Activated naive CD8-positive, alpha-beta T cell treated with anti-CD3 and anti-CD28 coated beads, Interleukin-2, amount 10 ng/mL, durations not matched to agents 7 days and 5 days (primary cell): ENCODE results near the gene TRIO. TPM values are rescaled to one million over a fixed set of nuclear protein-coding genes. Genes with fewer than 3 reads are reported as not detected.
"Not testable (repeated sequence)": the region's sequence is repeated elsewhere in the genome, so short reads cannot be mapped to it uniquely, and the experiment has no call there.

ENCODE experiments used
- ATAC-seq: fragments of 150-1000 bp; cut with Tn5 transposase; one replicate; pipeline ENCODE4 v1.10.0; 2021; ENCODE audit warnings: low read depth, moderate library complexity
- POLR2A ChIA-PET: fragments of 350-600 bp; sonication (Branson Sonifier 250); formaldehyde crosslinking; loops from one replicate; lab custom pipeline; 2021; ENCODE audit warnings: antibody characterized with exemption; lab: Charles Lee
- DNase-seq: peaks from one replicate; pipeline ENCODE4 v3.0.0; 2021
- H3K27ac Mint-ChIP-seq: one replicate; pipeline ENCODE4 v1.8.0; 2022; ENCODE audit warnings: mild to moderate bottlenecking, mixed read lengths
- H3K27me3 Mint-ChIP-seq: one replicate; pipeline ENCODE4 v1.8.0; 2022; ENCODE audit warnings: mild to moderate bottlenecking, moderate library complexity, mixed read lengths
- H3K36me3 Mint-ChIP-seq: one replicate; pipeline ENCODE4 v1.8.0; 2021; ENCODE audit warnings: mild to moderate bottlenecking, mixed read lengths
- H3K4me1 Mint-ChIP-seq: one replicate; pipeline ENCODE4 v1.8.0; 2021; ENCODE audit warnings: mixed read lengths
- H3K4me3 Mint-ChIP-seq: one replicate; pipeline ENCODE4 v1.8.0; 2022; ENCODE audit warnings: mild to moderate bottlenecking, moderate library complexity, mixed read lengths
- H3K9me3 Mint-ChIP-seq: one replicate; pipeline ENCODE4 v1.8.0; 2021; ENCODE audit warnings: mixed read lengths
- total RNA-seq, 2 experiments: library from RNA; stranded (reverse); gene quantifications; one replicate each; pipeline ENCODE4 v1.2.3, GENCODE V29; 2021

The TRIO gene
- total RNA-seq, 2 experiments from 2014 or later, result 7.7 to 7.9 TPM

- no peaks in the 10 kb centered on the region for H3K36me3 Mint-ChIP-seq
- POLR2A ChIA-PET, result no interaction called here
- peaks cover 7% of the 10 kb centered on the region for H3K4me1 Mint-ChIP-seq
- H3K9me3 Mint-ChIP-seq, result peaks cover 4% of the 10 kb centered on the region
- DNase-seq (no peak), ATAC-seq (no peak)
- no peak overlapping the region for H3K27ac Mint-ChIP-seq
- no peak overlapping the region for H3K4me3 Mint-ChIP-seq
- peaks cover 5% of the 10 kb centered on the region for H3K27me3 Mint-ChIP-seq
Observed at GRCh38 chr5:14523243-14524034, 380.3 kb downstream of the TRIO start.

GRCh38 chr5:14525397-14525796, 382.3 kb downstream of the TRIO start:
- Mint-ChIP-seq H3K27ac (no peak overlapping the region), H3K27me3 (peaks cover 5% of the 10 kb centered on the region), H3K36me3 (no peaks in the 10 kb centered on the region), H3K4me3 (no peak overlapping the region), H3K9me3 (peaks cover 1% of the 10 kb centered on the region), H3K4me1 (peaks cover 7% of the 10 kb centered on the region)
- ATAC-seq, result no peak
- POLR2A ChIA-PET, result no interaction called here
- no peak for DNase-seq

- Mint-ChIP-seq H3K4me3 (no peak overlapping the region), H3K9me3 (peaks cover 1% of the 10 kb centered on the region), H3K4me1 (peaks cover 6% of the 10 kb centered on the region), H3K27ac (no peak overlapping the region), H3K27me3 (peaks cover 5% of the 10 kb centered on the region), H3K36me3 (no peaks in the 10 kb centered on the region)
- POLR2A ChIA-PET, result no interaction called here
- no peak for ATAC-seq
- no peak for DNase-seq
Observed at GRCh38 chr5:14526493-14526892, 383.4 kb downstream of the TRIO start.

GRCh38 chr5:14528115-14528514, 385.0 kb downstream of the TRIO start:
- DNase-seq (no peak), ATAC-seq (no peak)
- Mint-ChIP-seq H3K4me3 (no peak overlapping the region), H3K9me3 (peaks cover 1% of the 10 kb centered on the region), H3K4me1 (peaks cover 3% of the 10 kb centered on the region), H3K36me3 (no peaks in the 10 kb centered on the region), H3K27me3 (peaks cover 2% of the 10 kb centered on the region), H3K27ac (no peak overlapping the region)
- POLR2A ChIA-PET, result no interaction called here

- H3K4me1 Mint-ChIP-seq, result peaks cover 3% of the 10 kb centered on the region
- no peak for DNase-seq
- peaks cover 1% of the 10 kb centered on the region for H3K9me3 Mint-ChIP-seq
- no peak overlapping the region for H3K27ac Mint-ChIP-seq
- H3K4me3 Mint-ChIP-seq, result no peak overlapping the region
- no peak for ATAC-seq
- H3K27me3 Mint-ChIP-seq, result peaks cover 2% of the 10 kb centered on the region
- POLR2A ChIA-PET, result no interaction called here
- no peaks in the 10 kb centered on the region for H3K36me3 Mint-ChIP-seq
Observed at GRCh38 chr5:14528926-14529325, 385.8 kb downstream of the TRIO start.

GRCh38 chr5:14531668-14532067, 388.5 kb downstream of the TRIO start:
- H3K36me3 Mint-ChIP-seq, result no peaks in the 10 kb centered on the region
- no peak for DNase-seq
- no peak for ATAC-seq
- H3K4me3 Mint-ChIP-seq, result no peak overlapping the region
- H3K4me1 Mint-ChIP-seq, result peaks cover 9% of the 10 kb centered on the region
- H3K27me3 Mint-ChIP-seq, result peaks cover 4% of the 10 kb centered on the region
- peaks cover 2% of the 10 kb centered on the region for H3K9me3 Mint-ChIP-seq
- POLR2A ChIA-PET, result no interaction called here
- no peak overlapping the region for H3K27ac Mint-ChIP-seq

GRCh38 chr5:14532180-14532579, 389.0 kb downstream of the TRIO start:
- Mint-ChIP-seq H3K36me3 (no peaks in the 10 kb centered on the region), H3K4me1 (peaks cover 9% of the 10 kb centered on the region), H3K27ac (no peak overlapping the region), H3K4me3 (no peak overlapping the region), H3K9me3 (peaks cover 2% of the 10 kb centered on the region), H3K27me3 (peaks cover 4% of the 10 kb centered on the region)
- POLR2A ChIA-PET, result no interaction called here
- no peak for ATAC-seq
- no peak for DNase-seq

DNA sequence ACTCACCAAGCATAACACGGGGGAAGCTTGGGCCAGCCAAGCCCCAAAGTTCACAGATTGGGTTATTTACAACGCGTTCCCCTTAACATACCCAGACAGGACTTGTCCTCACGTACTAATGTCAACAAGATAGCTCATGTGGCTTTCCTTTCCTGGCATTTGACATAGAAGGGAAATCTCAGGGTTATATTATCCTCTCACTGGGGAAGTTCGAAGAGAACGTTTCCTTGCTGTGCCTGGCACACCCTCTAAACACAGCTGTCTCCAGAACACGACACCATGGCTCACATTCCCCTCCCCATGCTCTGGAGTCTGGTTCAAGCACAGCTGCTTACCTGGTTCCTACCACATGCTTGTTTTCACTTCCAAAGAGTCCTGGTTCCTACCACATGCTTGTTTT, 391.6 kb downstream of the TRIO start:
- H3K36me3 Mint-ChIP-seq, result no peaks in the 10 kb centered on the region

DNA sequence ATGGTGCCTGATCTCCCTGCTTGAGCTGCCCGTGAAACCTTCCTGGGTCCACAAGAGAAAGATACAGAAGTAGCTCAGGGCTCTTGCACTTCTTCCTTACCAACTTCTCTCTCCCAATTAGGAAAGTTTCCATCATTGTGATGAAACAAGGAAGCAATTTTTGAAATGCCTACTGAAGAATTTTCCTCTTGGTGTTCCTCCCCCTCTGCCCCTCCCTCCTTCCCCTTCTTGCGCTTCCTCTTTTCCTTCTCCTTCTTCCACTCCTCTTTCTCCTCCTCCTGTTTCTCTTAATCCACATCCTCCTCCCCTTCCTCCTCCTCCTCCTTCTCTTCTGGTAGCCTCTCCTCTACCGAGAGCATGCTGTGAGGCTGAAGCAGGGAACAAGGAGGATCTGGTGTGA, 402.2 kb downstream of the TRIO start:
- Mint-ChIP-seq H3K4me3 (no peak overlapping the region), H3K9me3 (peaks cover 16% of the 10 kb centered on the region), H3K4me1 (peaks cover 14% of the 10 kb centered on the region), H3K27ac (no peak overlapping the region), H3K27me3 (peaks cover 5% of the 10 kb centered on the region), H3K36me3 (peaks cover 9% of the 10 kb centered on the region)
- POLR2A ChIA-PET, result no interaction called here
- DNase-seq (no peak), ATAC-seq (no peak)

More for the DNA sequence above, 391.6 kb downstream of the TRIO start:
- POLR2A ChIA-PET, result no interaction called here
- peaks cover 9% of the 10 kb centered on the region for H3K4me1 Mint-ChIP-seq
- ATAC-seq (no peak), DNase-seq (no peak)
- H3K4me3 Mint-ChIP-seq, result no peak overlapping the region
- no peak overlapping the region for H3K27ac Mint-ChIP-seq
- peaks cover 11% of the 10 kb centered on the region for H3K9me3 Mint-ChIP-seq
- peaks cover 7% of the 10 kb centered on the region for H3K27me3 Mint-ChIP-seq

GRCh38 chr5:14545862-14546261, 402.7 kb downstream of the TRIO start:
- POLR2A ChIA-PET, result no interaction called here
- peaks cover 2% of the 10 kb centered on the region for H3K27me3 Mint-ChIP-seq
- DNase-seq (no peak), ATAC-seq (no peak)
- H3K9me3 Mint-ChIP-seq, result peaks cover 12% of the 10 kb centered on the region
- H3K27ac Mint-ChIP-seq, result no peak overlapping the region
- H3K4me3 Mint-ChIP-seq, result no peak overlapping the region
- H3K4me1 Mint-ChIP-seq, result peaks cover 14% of the 10 kb centered on the region
- H3K36me3 Mint-ChIP-seq, result peaks cover 9% of the 10 kb centered on the region

DNA sequence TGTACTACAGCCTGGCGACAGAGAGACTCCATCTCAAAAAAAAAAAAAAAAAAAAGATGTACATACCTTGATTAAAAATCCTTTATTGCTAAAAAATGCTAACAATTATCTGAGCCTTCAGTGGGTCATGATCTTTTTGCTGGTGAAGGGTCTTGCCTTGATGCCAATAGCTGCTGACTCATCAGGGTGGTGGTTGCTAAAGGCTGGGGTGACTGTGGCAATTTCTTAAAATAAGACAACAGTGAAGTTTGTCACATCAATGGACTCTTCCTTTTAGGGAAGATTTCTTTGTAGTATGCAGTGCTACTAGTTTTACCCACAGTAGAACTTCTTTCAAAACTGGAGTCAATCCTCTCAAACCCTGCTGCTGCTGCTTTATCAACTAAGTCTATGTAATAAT, 404.5 kb downstream of the TRIO start:
- ATAC-seq (no peak), DNase-seq (no peak)
- Mint-ChIP-seq H3K9me3 (peaks cover 4% of the 10 kb centered on the region), H3K4me1 (peaks cover 13% of the 10 kb centered on the region), H3K27ac (no peak overlapping the region), H3K36me3 (peaks cover 1% of the 10 kb centered on the region), H3K27me3 (peaks cover 4% of the 10 kb centered on the region), H3K4me3 (no peak overlapping the region)
- POLR2A ChIA-PET, result no interaction called here

GRCh38 chr5:14551211-14551610, 408.1 kb downstream of the TRIO start:
- Mint-ChIP-seq H3K4me1 (peaks cover 12% of the 10 kb centered on the region), H3K4me3 (no peak overlapping the region), H3K27ac (no peak overlapping the region), H3K27me3 (peaks cover 2% of the 10 kb centered on the region), H3K9me3 (peaks cover 12% of the 10 kb centered on the region), H3K36me3 (no peaks in the 10 kb centered on the region)
- ATAC-seq (no peak), DNase-seq (no peak)
- POLR2A ChIA-PET, result no interaction called here

- no peak for ATAC-seq
- peaks cover 2% of the 10 kb centered on the region for H3K27me3 Mint-ChIP-seq
- peaks cover 12% of the 10 kb centered on the region for H3K4me1 Mint-ChIP-seq
- peaks cover 12% of the 10 kb centered on the region for H3K9me3 Mint-ChIP-seq
- no peak for DNase-seq
- POLR2A ChIA-PET, result no interaction called here
- H3K27ac Mint-ChIP-seq, result no peak overlapping the region
- no peaks in the 10 kb centered on the region for H3K36me3 Mint-ChIP-seq
- no peak overlapping the region for H3K4me3 Mint-ChIP-seq
Observed at GRCh38 chr5:14552017-14552416, 408.9 kb downstream of the TRIO start.

DNA sequence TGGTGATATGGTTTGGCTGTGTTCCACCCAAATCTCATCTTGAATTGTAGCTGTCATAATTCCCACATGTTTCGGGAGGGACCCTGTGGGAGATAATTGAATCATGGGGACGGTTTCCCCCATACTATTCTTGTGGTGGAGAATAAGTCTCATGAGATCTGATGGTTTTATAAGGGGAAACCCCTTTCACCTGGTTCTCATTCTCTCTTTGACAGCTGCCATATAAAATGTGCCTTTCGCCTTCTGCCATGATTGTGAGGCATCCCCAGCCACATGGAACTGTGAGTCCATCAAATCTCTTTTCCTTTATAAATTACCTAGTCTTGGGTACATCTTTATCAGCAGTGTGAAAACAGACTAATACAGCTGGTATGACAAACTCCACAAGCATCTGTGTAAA, 411.1 kb downstream of the TRIO start:
- ATAC-seq, DNase-seq, H3K27me3 Mint-ChIP-seq, POLR2A ChIA-PET, H3K27ac Mint-ChIP-seq, H3K36me3 Mint-ChIP-seq, H3K4me3 Mint-ChIP-seq: not testable (repeated sequence)
- Mint-ChIP-seq H3K4me1 (peaks cover 17% of the 10 kb centered on the region), H3K9me3 (peaks cover 12% of the 10 kb centered on the region)
